Cortex of kidney (tissue), 1 donor: Measurements from ENCODE around the gene NDUFV2.

Source experiments
- DNase-seq: peaks from one replicate; lab custom pipeline; 2025; lab: John Stamatoyannopoulos, UW

The NDUFV2 gene

DNA sequence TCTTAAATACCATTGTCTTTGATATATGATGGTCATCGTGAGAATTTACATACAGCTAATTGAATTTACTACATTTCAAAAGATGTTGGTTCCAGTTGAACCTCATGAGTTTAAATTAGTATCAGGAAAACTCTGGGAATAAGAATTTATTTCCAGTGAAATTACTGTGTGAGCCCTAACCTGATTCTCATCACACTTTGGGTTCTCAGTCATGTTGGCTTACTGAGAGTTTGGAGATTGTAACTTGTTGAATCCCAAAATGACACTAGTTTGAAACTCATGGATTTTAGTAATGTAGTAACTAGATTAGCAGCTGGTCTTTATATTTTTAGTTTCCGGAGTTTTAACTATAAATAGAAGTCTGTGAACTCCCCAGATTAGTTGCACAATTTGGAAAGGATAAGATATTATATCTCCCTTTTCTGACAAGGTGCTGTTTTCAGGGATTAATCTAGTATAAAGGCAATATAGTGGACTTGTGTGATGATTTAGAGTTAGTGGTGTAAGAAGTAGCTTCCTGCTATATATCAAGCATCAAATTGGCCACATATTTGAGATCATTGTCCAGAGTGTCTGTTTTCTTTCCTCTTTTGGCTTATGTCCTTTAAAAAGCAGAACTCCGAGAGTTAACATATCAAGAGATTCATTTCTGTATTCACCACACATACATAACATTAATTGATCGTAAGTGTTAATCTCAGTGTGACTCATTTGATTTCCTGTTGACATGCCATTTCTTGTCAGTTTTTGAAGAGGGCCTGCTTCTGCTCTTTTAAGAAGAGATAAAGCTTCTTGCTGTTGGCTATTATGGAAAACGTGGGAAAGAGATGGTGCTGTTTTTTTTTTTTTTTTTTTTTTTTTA lies 15.7 kb downstream of the NDUFV2 start:
- no peak for DNase-seq

DNA sequence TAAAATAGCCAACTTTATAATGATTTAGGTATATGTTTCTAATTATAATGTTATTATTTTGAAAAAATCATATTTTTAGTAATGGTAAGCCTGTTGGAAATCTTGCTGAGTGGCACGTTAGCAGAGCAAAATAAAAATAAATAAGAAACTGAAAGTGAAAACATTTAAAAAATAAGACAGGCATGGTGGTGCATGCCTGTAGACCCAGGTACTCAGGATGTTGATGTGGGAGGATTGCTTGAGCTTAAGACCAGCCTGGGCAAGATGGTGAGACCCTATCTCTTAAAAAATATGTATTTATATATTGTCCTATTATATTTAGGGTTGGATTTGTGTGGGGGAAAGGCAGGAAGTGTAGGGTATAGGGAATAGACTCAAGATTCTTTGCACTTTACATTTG lies 18.3 kb downstream of the NDUFV2 start:
- no peak for DNase-seq

DNA sequence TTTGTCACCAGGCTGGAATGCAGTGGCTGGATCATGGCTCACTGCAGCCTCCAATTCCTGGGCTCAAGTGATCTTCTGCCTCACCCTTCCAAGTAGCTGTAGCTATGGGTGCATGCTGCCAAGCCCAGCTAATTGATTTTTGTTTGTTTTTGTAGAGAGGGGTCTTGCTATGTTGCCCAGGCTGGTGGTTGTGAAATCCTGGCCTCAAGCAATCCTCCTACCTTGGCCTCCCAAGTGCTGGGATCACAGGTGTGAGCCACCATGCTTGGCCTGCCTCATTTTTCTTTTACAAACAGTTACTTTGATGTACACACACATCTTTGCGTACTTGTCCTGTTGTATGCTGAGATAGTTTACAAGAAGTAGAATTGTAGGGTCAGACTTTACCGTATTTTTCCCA lies 21.0 kb downstream of the NDUFV2 start:
- DNase-seq, result no peak

DNA sequence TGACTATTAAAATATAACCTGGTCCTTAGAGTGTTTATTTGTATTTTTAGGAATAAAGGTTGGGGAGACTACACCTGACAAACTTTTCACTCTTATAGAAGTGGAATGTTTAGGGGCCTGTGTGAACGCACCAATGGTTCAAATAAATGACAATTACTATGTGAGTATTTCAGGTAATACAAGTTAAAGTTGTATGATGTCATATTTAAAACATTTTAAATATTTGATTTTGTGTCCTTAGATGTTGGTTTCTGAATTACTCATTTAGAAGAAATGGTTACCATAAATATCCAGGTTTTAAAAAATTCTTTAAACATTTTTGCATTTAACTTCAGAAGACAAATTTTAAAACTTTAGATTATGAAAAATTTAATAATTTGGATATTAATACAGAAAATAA lies 22.3 kb downstream of the NDUFV2 start:
- DNase-seq, result no peak

DNA sequence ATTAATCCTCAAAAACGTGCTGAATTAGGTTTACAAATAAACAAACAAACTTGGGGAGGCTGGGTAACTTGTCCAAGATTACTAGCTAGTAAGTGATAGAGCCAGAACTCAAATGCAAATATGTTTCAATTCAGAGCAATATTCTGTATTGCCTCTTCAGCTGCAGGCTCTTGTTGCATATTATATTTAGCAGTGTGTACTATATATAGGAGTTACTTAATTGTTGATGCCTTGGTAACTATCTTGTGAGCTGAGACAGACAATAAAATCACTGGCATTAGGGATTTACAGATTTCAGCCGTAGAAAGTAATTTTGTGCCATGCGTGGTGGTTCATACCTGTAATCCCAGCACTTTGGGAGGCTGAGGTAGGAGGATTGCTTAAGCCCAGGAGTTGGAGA lies 23.8 kb downstream of the NDUFV2 start:
- no peak for DNase-seq

DNA sequence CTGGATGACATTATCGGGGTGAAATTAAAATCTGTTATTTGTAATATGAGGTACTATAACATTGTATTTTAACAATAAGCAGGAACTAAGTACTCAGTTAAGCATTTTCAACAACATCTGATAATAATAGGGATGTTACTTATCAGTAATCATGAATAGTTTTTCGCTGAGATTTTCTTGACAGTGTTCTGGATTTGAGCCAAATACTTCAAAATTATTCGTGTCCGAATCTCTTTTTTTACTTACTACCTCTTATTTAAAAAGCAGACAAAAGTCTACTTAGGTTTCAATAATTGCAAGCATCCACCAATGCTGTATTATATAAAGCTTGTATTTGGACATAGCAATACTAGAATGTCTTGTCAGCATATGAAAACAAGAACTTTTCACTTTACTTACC lies 27.7 kb downstream of the NDUFV2 start:
- DNase-seq, result no peak

DNA sequence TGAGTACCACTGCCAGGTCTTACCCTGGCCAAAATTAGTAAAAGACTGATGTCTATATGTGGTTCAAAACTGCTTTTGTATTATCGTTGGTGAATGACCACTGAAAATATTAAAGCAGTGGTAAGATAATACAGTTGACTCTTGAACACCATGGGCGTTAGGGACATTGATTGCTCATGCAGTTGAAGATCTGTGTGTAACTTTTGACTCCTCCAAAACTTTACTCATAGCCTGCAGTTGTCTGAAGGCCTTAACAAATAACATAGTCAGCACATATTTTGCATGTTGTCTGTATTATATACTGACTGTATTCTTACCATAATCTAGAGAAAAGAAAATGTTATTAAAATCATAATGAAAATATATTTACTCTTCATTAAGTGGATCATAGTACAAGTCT lies 28.3 kb downstream of the NDUFV2 start:
- no peak for DNase-seq

DNA sequence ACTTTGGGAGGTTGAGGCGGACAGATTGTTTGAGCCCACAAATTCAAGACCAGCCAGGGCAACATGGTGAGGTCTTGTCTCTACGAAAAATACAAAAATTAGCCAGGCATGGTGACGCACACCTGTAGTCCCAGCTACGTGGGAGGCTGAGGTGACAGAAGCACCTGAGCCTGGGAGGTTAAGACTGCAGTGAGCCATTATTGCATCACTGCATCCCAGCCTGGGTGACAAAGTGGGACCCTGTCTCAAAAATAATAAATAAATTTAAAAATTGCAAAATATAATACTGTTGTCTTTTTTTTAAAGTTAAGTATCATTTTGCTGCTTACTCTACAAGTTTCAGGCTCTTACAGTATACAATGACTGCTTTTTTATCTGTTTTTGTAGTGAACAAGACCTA lies 30.1 kb downstream of the NDUFV2 start:
- no peak for DNase-seq

DNA sequence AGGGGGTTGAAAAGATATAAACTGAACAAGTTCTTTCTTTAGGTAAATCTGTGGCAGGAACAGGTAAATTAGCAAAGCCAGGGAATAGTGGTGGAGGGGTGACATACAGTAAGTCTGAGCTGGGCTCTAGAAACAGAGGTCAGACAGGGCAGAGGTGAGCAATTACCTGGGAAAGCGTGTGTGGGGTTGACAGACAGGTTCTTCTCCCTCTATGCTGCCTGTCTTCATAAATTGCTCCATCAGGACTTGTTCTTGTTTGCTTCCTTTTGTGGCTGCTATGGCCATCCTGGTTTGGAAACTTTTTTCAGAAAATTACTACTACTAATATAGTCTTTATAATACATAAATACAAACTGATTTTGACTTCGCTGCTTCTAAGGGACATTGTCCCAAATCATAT lies 30.7 kb downstream of the NDUFV2 start:
- DNase-seq, result no peak

DNA sequence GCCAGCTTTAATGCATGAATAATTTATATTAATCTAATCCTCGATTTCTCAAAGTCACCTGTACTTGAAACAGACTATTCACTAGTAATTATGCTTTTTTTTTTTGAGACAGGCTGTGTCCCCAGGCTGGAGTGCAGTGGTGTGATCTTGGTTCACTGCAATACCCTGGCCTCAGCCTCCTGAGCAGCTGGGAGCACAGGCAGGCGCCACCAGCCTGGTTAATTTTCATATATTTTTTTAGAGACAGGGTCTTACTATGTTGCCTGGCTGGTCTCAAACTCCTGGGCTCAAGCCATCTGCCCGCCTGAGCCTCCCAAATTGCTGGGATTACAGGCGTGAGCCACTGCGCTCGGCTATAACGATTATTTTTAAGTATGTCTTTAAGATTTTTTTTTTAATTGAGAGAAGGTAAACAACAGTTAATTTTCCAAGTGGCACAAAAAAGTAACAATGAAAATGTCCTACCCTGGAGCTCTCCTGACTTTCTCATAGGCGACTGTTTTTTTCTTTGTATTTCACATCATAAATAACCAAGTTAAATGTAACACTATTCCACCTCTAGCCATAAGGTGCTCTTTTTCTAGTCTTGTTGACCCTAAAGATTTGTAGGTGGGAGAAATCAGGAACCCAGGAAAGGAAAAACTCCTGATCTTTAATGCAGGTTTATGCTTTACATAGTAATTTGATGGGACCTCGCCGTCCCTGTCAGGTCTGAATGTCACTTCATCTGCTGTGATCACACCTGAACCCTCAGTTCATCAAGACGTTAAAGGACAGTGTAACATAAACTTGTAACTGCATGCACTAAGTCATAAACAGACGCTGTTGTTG lies 32.8 kb downstream of the NDUFV2 start:
- no peak for DNase-seq

DNA sequence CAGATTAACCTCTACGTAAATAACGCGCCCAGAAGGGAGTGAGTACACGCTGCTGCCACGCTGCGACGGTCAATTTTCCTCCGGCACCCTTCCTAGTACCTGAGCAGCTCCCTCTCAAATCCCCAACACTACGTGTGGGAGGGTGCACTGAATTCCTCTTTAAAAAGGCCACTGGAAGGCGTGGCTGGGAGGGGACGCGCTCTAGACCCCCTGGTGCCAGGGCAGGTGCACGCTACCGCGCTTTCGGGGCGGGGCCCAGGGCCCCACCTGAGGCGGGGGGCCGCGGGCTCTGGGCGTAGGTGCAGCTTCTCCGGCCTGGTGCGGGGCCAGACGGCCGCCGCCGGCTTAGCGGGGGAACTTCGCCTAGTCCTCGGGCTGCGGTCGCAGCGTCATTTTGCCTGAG lies 33.4 kb downstream of the NDUFV2 start:
- DNase-seq, result no peak

DNA sequence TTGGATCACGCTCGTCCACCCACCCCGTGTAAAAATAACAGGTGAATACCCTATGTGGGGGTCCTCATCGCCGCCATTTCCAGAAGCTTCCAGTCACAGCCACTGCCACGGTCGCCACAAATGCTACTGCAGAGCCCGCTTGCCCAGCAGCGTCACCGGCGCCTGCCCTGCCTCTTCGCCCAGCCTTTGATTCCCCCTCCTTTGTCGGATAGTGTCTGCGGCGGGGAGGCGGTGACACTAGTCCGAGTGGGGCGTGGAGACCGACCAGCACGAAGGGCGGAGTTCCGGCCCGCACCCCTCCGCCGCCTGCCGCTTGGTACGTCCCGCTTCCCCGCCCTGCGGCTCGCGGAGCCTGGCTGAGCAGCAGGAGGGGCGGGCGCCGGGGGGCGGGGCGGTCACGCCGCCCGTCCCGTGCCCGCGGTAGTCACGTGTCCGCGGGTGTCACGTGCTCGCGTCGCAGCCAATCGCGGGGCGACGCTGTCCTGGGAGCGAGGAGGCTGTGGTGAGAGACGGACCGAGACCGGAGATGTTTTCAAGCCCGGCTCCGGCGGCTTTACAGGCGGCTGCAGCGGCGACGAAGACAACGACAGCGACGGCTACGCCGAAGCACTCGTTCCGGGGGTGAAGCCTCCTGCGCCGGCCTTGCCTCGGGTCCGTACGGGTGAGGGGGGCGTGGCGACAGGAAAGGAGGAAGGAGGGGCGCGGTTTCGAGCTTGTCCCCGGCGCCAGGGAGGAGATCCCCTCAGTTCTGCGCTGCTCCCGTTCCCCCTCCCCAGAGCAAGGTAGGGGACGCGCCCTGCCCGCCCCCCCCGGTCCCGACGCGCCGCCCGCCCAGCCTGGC lies 34.0 kb downstream of the NDUFV2 start, which contains the start of gene ANKRD12:
ANKRD12 (plus strand) TSS at position 467 of the 841 bp plus-strand sequence. CDS start 45,652 bp downstream, outside the sequence.
- peak; percentile 96 for DNase-seq

DNA sequence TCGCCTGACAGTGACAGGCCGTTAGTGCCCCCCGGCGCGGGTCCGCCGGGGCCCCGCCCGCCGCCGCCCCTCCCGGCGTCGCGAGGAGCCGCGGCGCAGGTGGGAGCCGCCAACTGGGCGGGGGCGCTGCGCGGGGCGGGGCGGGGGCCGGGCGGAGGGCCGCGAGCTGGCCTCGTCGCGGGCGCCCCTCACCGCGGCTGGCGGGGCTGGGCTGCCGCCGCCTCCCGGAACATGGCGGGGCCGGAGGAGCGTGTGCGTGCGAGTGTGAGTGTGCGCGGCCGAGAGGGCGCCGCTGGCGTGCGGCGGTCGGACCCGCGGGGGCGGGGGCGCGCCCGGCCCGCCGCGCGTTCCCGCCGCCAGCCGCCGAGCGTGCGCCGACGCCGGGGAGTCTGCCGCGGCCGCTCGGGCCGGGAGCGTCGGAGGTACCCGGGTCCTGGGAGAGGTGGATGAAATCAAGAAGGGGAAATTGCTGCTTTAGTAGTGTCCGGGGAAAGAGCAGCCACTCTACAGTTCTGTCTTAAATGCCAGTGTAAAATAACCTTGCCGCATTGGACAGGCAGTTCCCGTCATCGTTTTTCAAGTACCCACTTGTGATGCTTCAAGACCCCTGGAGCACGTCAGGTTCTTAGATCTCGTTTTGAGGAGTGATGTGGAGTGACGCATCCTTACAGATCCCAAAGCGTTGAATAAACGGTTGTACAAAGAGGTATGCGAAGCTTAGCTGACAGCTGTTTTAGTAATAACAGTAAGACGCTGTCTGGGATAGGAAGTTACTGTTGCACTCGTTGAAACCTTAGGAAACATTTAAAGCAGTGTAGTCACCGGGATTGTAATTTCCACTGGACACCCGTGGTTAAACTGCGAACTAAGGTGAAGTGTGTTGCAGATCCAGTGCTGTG lies 34.9 kb downstream of the NDUFV2 start:
- no peak for DNase-seq

DNA sequence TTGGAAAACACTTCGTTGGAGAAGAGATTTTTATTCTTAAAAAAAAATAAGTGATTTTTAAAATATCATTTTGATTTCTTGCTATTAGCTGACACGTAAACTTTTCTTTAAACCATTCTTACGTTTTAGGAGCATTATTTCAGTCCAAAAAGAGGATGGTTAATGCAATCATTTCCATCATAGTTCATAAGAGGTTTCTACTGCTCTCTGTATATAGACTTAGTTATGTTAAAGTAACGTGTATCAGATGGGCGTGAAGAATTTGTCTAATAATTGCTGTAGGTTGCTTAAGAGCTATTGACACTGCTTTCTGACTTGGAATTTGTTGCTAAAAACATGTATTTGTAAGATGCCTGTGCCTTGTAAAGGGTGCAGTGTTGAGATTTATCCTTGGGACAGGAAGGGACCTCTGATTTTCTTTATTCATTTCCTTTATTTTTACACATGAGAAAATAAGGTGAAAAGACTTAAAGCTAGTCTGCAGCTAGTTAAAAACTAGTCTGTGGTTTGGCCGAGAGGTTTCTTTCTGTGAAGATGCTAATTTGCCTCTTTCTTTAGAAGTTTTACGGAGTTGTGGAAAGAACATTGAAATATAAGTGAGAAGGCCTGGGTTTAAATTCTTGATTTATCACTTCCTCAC lies 37.0 kb downstream of the NDUFV2 start:
- DNase-seq, result no peak

DNA sequence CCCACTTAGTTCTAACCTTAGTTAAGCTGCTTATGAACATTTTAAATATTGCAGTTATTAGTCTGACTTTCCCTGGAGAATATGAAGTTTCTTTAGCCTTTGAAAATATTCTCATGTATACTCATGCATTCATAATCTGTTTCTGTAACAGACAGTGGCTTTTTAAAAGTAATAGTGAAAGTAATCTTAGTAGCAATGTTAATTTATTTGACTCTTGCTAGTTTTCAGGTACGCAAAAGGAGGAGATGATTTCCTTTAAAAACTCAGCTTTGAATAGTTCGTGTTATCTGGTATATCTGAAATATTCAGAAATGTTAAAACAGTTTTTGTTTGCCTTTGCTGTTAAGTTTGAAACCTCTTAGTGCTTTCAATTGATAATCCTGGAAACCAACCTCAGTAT lies 37.9 kb downstream of the NDUFV2 start:
- no peak for DNase-seq

DNA sequence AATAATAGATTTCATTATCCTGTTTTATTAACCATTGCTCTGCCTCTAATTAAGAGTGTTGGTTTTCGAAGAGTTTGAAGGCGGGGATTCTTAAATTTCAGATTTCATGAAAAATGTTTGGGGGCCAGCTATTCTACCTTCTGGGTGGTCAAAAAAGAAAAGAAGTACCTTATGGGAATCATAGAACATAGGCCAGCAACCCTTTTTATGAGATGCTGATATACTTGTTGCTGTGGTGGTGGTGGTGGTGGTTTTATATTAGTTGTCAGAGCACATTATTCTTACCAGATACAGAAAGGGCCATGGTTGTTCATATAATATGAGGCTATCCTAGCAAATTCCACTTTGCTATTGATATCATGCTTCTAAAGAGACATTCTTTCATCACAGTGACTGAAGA lies 38.5 kb downstream of the NDUFV2 start:
- DNase-seq, result no peak

DNA sequence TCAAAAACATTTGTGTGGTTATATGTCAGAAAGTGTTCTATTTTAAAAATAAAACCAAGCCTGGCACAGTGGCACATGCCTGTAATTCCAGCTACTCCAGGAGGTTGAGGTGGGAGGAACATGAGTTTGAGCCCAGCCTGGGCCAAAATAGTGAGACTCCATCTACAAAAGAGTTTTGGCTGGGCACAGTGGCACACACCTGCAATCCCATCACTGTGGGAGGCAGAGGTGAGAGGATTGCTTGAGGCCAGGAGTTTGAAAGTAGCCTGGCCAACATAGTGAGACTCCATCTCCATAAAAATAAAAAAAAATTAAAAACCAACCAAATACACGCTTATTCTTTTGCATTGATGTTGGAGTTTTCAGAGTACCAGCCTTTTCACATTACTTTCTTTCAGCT lies 43.7 kb downstream of the NDUFV2 start:
- DNase-seq, result no peak

DNA sequence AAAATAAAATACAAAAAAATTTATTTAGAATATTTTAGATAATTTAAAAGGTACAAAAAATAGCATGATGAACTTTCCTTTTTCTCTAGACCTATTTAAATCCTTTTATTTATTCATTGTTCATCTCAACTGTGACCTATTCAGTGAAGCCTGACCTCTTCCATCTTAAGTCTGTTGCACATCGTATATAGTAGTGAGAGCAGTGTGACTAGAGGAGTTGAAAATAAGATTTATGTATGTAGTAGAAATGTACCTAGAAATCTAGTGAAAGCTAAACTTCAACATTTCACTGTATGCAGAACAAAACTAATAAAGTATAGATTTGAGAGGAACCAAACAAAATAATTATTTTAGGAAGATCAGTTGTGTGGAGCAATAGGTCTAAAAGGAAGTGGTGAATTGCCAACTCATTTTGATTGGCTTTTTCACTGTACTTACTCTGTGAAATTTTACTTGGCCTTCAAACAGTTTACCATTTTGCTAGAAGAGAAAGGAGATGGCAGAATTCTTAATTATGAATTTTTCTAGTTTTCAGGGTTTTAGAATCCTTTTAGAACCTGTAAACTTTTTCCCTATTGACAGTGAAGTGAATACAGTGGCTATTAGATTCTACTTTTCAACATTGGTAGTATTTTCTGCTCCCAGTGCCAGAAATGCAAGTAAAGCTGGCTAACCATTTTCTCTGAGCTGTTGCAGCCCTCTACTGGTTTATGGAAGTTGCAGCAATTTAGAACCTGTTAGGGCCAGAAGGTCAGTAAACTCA lies 45.1 kb downstream of the NDUFV2 start:
- DNase-seq, result no peak

DNA sequence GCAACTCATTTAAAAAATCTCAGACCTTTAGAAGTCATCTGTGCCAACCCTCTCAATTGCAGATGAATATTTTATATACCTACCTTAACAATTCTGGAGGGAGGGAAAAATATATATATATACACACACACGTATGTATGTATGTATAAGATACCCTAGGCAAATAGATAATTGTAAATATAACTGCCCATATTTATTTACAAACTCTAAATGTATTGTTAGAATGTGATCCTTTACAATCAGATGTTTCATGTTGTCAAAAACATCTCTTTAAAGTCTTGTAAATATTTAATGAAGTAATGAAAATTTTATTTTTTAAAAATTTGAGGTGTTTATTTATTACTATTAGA lies 45.7 kb downstream of the NDUFV2 start:
- DNase-seq, result no peak

DNA sequence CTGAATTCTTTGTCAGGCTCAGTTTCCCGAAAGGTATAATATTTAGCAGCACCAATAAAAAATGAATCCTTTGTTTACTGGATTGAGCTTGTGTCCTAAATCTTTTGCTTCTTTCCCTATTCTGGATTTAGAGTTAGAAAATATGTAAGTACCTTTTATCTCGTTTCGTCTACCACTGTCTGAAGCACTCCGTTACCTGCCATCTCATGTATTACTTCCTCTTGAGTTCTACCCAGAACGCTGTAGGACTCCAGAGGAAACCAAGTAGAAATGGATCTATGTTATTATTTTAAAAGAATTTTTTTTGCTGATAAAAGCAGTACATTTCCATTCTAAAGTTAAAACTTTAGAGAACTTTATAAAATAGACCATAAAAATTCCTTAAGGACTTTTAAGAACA lies 47.6 kb downstream of the NDUFV2 start:
- DNase-seq, result no peak
